Upper lobe of left lung (tissue), 4 donors: ENCODE measurements around the gene SMURF2.

Source experiments
- EP300 ChIP-seq, 4 donors: sonication (generic); formaldehyde crosslinking; IDR thresholded peaks; one replicate each; pipeline ENCODE4 v1.5.1; 2017; ENCODE audit warnings: antibody characterized with exemption in 4 of 4, control low read depth in 2 of 4
- POLR2A ChIP-seq, 4 donors: fragments of 450-650 bp; IDR thresholded peaks; one replicate each; pipeline ENCODE4 v1.5.1; 2016 to 2017; ENCODE audit warnings: antibody characterized with exemption in 4 of 4, mild to moderate bottlenecking in 2 of 4
- POLR2AphosphoS5 ChIP-seq, 2 donors: sonication (generic); formaldehyde crosslinking; IDR thresholded peaks; one replicate each; pipeline ENCODE4 v1.5.1; 2017; ENCODE audit warnings: antibody characterized with exemption in 2 of 2
- TF ChIP-seq, protein P1 (sequence below), 6 experiments: fragments of 450-650 bp in 4 of 6; fragments of 200-600 bp in 2 of 6; sonication (generic) in 2 of 6; IDR thresholded peaks; one replicate each; pipeline ENCODE4 v1.5.1; 2016 to 2019; ENCODE audit warnings: antibody characterized with exemption in 6 of 6

GRCh38 chr17:64683796-64684195 is 21.7 kb upstream of the SMURF2 start:
- TF ChIP-seq, protein P1, sequence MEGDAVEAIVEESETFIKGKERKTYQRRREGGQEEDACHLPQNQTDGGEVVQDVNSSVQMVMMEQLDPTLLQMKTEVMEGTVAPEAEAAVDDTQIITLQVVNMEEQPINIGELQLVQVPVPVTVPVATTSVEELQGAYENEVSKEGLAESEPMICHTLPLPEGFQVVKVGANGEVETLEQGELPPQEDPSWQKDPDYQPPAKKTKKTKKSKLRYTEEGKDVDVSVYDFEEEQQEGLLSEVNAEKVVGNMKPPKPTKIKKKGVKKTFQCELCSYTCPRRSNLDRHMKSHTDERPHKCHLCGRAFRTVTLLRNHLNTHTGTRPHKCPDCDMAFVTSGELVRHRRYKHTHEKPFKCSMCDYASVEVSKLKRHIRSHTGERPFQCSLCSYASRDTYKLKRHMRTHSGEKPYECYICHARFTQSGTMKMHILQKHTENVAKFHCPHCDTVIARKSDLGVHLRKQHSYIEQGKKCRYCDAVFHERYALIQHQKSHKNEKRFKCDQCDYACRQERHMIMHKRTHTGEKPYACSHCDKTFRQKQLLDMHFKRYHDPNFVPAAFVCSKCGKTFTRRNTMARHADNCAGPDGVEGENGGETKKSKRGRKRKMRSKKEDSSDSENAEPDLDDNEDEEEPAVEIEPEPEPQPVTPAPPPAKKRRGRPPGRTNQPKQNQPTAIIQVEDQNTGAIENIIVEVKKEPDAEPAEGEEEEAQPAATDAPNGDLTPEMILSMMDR (IDR thresholded peaks at IDR 0.05), result no peak
- TF ChIP-seq POLR2A (IDR thresholded peaks at IDR 0.05), result no peak
- no peak for TF ChIP-seq POLR2AphosphoS5 (IDR thresholded peaks at IDR 0.05)
- TF ChIP-seq EP300 (IDR thresholded peaks at IDR 0.05), result no peak
